ENCODE data around the gene SRP54.
"Not testable (repeated sequence)": the region's sequence is repeated elsewhere in the genome, so short reads cannot be mapped to it uniquely, and the experiment has no call there.

SRP54 gene

GRCh38 chr14:35050652-35051051 lies 67.9 kb downstream of the SRP54 start:
- DNase-seq, result no peak

GRCh38 chr14:35051796-35052195 lies 69.0 kb downstream of the SRP54 start:
- DNase-seq, result no peak

- DNase-seq, result no peak
Observed at GRCh38 chr14:35052637-35053036, 69.8 kb downstream of the SRP54 start.

- DNase-seq, result not testable (repeated sequence)
Observed at GRCh38 chr14:35061113-35061791, 78.5 kb downstream of the SRP54 start.

GRCh38 chr14:35065731-35066130 lies 82.9 kb downstream of the SRP54 start:
- DNase-seq, result not testable (repeated sequence)

GRCh38 chr14:35068238-35069012 lies 85.6 kb downstream of the SRP54 start:
- no peak for DNase-seq

- DNase-seq, result no peak
Observed at GRCh38 chr14:35072226-35072625, 89.4 kb downstream of the SRP54 start.

- DNase-seq, result no peak
Observed at GRCh38 chr14:35073486-35073885, 90.7 kb downstream of the SRP54 start.

- DNase-seq, result no peak
Observed at GRCh38 chr14:35078082-35078481, 95.3 kb downstream of the SRP54 start.
